CD4-positive, CD25-positive, alpha-beta regulatory T cell (primary cell): Measurements from ENCODE around the gene TTC28. TPM values are rescaled to one million over a fixed set of nuclear protein-coding genes. Genes with fewer than 3 reads are reported as not detected.
"Not testable (repeated sequence)": the region's sequence is repeated elsewhere in the genome, so short reads cannot be mapped to it uniquely, and the experiment has no call there.

Source experiments
- ATAC-seq, 2 donors: fragments of 150-1000 bp; cut with Tn5 transposase; one replicate each; pipeline ENCODE4 v1.10.0; 2021; ENCODE audit warnings: low read depth in 2 of 2, moderate number of reproducible peaks in 2 of 2, moderate library complexity in 1 of 2
- DNase-seq, 3 donors: peaks; one replicate each; pipeline versions ENCODE4 v3.0.0 to v3.0.0-alpha.2; 2012 to 2022; ENCODE audit warnings: mixed read lengths in 1 of 3
- H3K27ac ChIP-seq: one replicate; pipeline ENCODE4 v1.7.0; 2013; ENCODE audit warnings: mild to moderate bottlenecking, low read length; ENCODE audit not compliant: insufficient read depth, poor library complexity, severe bottlenecking
- H3K27me3 ChIP-seq: one replicate; pipeline ENCODE4 v1.7.0; 2013; ENCODE audit warnings: low read length; ENCODE audit not compliant: control insufficient read depth, insufficient read depth
- H3K36me3 ChIP-seq: one replicate; pipeline ENCODE4 v1.7.0; 2013; ENCODE audit warnings: mild to moderate bottlenecking, low read length, moderate library complexity; ENCODE audit not compliant: control insufficient read depth, insufficient read depth
- H3K4me1 ChIP-seq: 2 replicates; pipeline ENCODE4 v1.7.0; 2013; ENCODE audit warnings: mild to moderate bottlenecking, low read length; ENCODE audit not compliant: insufficient read depth, control insufficient read depth, poor library complexity, severe bottlenecking
- H3K4me3 ChIP-seq: one replicate; pipeline ENCODE4 v1.7.0; 2013; ENCODE audit warnings: low read depth, mild to moderate bottlenecking, low read length, moderate library complexity
- H3K9me3 ChIP-seq, 2 experiments: 1 replicate in 1 of 2; 2 replicates in 1 of 2; pipeline ENCODE4 v1.7.0; 2013; ENCODE audit warnings: low read length in 2 of 2, mild to moderate bottlenecking in 1 of 2, moderate library complexity in 1 of 2; ENCODE audit not compliant: control insufficient read depth in 2 of 2
- H3K27ac Mint-ChIP-seq, 3 donors: one replicate each; pipeline ENCODE4 v1.8.0; 2020 to 2022; ENCODE audit warnings: mild to moderate bottlenecking in 3 of 3, mixed read lengths in 3 of 3, moderate library complexity in 2 of 3
- H3K27me3 Mint-ChIP-seq: one replicate; pipeline ENCODE4 v1.8.0; 2022; ENCODE audit warnings: mild to moderate bottlenecking, mixed read lengths
- H3K36me3 Mint-ChIP-seq: one replicate; pipeline ENCODE4 v1.8.0; 2020; ENCODE audit warnings: mixed read lengths
- H3K4me1 Mint-ChIP-seq, 4 donors: one replicate each; pipeline ENCODE4 v1.8.0; 2020 to 2022; ENCODE audit warnings: mixed read lengths in 4 of 4, mild to moderate bottlenecking in 1 of 4
- H3K4me3 Mint-ChIP-seq, 4 donors: one replicate each; pipeline ENCODE4 v1.8.0; 2020 to 2022; ENCODE audit warnings: mild to moderate bottlenecking in 4 of 4, mixed read lengths in 4 of 4, moderate library complexity in 3 of 4
- H3K9me3 Mint-ChIP-seq, 7 donors: one replicate each; pipeline ENCODE4 v1.8.0; 2020 to 2022; ENCODE audit warnings: mixed read lengths in 7 of 7, mild to moderate bottlenecking in 3 of 7, moderate library complexity in 2 of 7
- polyA plus RNA-seq, 4 donors: library from polyadenylated mRNA; unstranded; fragments of 300-500 nt; fragmentation: Illumina TruSeq; gene quantifications; one replicate each; pipeline ENCODE4 v1.2.3, GENCODE V29; 2021
- total RNA-seq: library from RNA; stranded (reverse); gene quantifications from one replicate; pipeline ENCODE4 v1.2.3, GENCODE V29; 2022

Gene TTC28
- total and polyA plus RNA-seq, 5 donors from 2014 or later = 0.02 to 2.7 (median 0.28) TPM; not detected in 1

GRCh38 chr22:28497188-28497587 is 182.5 kb downstream of the TTC28 start:
- H3K27me3 ChIP-seq = peaks cover 13% of the 10 kb centered on the region
- Mint-ChIP-seq H3K36me3 (no peaks in the 10 kb centered on the region), H3K27ac (no peak overlapping the region), H3K4me3 (no peak overlapping the region), H3K4me1 (no peaks in the 10 kb centered on the region), H3K9me3 (no peaks in the 10 kb centered on the region), H3K27me3 (peaks cover 33% of the 10 kb centered on the region)
- no peaks in the 10 kb centered on the region for H3K9me3 ChIP-seq
- H3K4me1 ChIP-seq = no peaks in the 10 kb centered on the region
- no peaks in the 10 kb centered on the region for H3K36me3 ChIP-seq
- H3K27ac ChIP-seq = no peak overlapping the region
- no peak overlapping the region for H3K4me3 ChIP-seq
- no peak for ATAC-seq
- no peak for DNase-seq

DNA sequence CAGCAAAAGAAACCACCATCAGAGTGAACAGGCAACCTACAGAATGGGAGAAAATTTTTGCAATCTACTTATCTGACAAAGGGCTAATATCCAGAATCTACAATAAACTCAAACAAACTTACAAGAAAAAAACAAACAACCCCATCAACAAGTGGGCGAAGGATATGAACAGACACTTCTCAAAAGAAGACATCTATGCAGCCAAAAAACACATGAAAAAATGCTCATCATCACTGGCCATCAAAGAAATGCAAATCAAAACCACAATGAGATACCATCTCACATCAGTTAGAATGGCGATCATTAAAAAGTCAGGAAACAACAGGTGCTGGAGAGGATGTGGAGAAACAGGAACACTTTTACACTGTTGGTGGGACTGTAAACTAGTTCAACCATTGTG is 188.4 kb downstream of the TTC28 start:
- not testable (repeated sequence) for ATAC-seq, DNase-seq, H3K4me3 Mint-ChIP-seq, H3K4me1 ChIP-seq, H3K9me3 ChIP-seq, H3K27me3 ChIP-seq, H3K9me3 Mint-ChIP-seq, H3K36me3 Mint-ChIP-seq, H3K4me1 Mint-ChIP-seq, H3K27ac Mint-ChIP-seq, H3K27ac ChIP-seq, H3K4me3 ChIP-seq, H3K36me3 ChIP-seq
- peaks cover 30% of the 10 kb centered on the region for H3K27me3 Mint-ChIP-seq

- Mint-ChIP-seq H3K27ac (no peak overlapping the region), H3K4me1 (no peaks in the 10 kb centered on the region), H3K9me3 (peaks cover 0 to 2% (median 0%) of the 10 kb centered on the region in 7 donors), H3K27me3 (peaks cover 20% of the 10 kb centered on the region), H3K36me3 (no peaks in the 10 kb centered on the region), H3K4me3 (no peak overlapping the region)
- Histone ChIP-seq H3K9me3 (no peaks in the 10 kb centered on the region), H3K27ac (no peak overlapping the region), H3K4me3 (no peak overlapping the region), H3K27me3 (peaks cover 12% of the 10 kb centered on the region), H3K4me1 (no peaks in the 10 kb centered on the region), H3K36me3 (no peaks in the 10 kb centered on the region)
- ATAC-seq = no peak
- no peak for DNase-seq
These were observed 190.8 kb downstream of the TTC28 start for GRCh38 chr22:28488825-28489224.

DNA sequence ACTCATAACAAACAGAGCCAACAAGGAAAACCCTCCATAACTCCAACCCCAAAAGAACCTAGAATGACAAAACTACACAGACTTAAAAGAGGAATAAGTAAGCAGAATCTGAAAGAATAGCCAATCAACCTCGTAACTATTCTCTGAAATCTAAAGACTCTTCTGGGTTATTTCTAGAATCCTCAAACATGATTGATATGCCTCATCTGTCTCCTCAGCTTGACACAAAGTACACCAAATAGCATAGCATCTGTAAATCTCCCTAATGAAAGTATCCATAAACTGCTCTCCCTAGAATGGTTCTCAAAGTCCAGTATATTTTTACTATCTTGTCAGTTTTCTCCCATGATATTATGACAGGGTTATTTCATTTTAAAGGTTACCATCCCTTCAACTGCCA is 195.0 kb downstream of the TTC28 start:
- Mint-ChIP-seq H3K27me3 (peaks cover 20% of the 10 kb centered on the region), H3K9me3 (peaks cover 0 to 5% (median 0%) of the 10 kb centered on the region in 7 donors), H3K4me1 (no peaks in the 10 kb centered on the region), H3K36me3 (no peaks in the 10 kb centered on the region), H3K27ac (no peak overlapping the region), H3K4me3 (no peak overlapping the region)
- Histone ChIP-seq H3K9me3 (no peaks in the 10 kb centered on the region), H3K27me3 (peaks cover 14% of the 10 kb centered on the region), H3K4me3 (no peak overlapping the region), H3K27ac (no peak overlapping the region), H3K4me1 (no peaks in the 10 kb centered on the region), H3K36me3 (no peaks in the 10 kb centered on the region)
- no peak for DNase-seq
- ATAC-seq = no peak

DNA sequence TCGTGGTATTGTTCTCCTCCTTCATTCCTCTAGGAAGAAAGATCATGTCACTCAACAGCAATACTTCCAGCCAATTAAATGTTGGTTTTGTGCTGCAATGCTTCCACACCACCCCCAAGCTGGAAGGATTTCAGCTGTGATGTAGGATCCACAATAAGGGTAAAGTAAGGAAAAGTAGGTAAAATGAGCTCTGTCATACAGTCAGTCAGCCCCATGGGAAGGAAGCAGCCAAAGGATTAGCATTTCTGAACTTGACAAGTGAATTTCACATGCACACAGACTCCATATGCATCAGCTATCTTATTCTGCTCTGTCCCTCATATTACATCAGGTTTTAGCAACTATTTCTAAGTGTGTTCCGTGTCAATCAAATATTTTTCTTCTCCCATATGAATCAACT is 197.9 kb downstream of the TTC28 start:
- no peak overlapping the region for H3K27ac Mint-ChIP-seq
- Histone ChIP-seq H3K27me3 (peaks cover 12% of the 10 kb centered on the region), H3K4me1 (no peaks in the 10 kb centered on the region), H3K9me3 (no peaks in the 10 kb centered on the region), H3K4me3 (no peak overlapping the region), H3K36me3 (no peaks in the 10 kb centered on the region), H3K27ac (no peak overlapping the region)
- no peak for ATAC-seq
- H3K4me1 Mint-ChIP-seq = no peaks in the 10 kb centered on the region
- no peaks in the 10 kb centered on the region for H3K36me3 Mint-ChIP-seq
- no peak for DNase-seq
- H3K4me3 Mint-ChIP-seq = no peak overlapping the region
- peaks cover 17% of the 10 kb centered on the region for H3K27me3 Mint-ChIP-seq
- peaks cover 0 to 5% (median 2%) of the 10 kb centered on the region in 7 donors for H3K9me3 Mint-ChIP-seq

DNA sequence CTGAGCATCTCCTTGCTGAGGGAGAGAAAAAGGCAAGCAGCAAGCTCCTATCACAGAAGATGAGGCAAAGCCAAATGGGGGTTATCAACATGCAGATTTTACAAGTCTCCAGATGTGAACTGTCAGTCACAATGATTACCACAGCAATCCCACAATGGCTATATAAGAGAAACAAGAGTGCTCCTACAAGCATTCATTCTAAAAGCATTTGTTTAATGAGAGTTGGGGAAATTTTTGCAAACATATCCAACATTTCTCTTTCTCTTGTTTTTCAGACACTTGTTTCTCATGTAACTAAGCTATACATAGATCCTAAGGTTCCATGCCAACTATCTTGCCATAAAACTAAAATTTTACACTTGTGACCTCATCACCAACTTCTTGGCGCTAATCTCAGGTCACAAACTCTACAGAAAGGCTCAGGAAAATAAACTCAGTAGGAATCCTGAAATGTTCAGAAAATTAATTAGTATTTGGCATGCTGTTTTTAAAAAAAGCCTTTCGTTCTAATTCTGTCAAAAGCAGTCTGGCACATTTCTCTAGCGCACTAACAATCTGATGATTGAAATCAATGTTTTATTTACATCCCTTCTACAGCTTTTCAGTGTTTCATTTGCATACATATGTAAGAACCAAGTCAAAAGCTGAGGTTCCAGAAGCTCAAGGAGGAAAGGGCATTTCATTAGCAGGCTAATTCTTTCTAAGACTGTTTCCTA is 199.5 kb downstream of the TTC28 start:
- H3K4me1 Mint-ChIP-seq = no peaks in the 10 kb centered on the region
- H3K27me3 Mint-ChIP-seq = peaks cover 17% of the 10 kb centered on the region
- ATAC-seq = no peak

GRCh38 chr22:28478564-28478963 is 201.1 kb downstream of the TTC28 start:
- H3K9me3 ChIP-seq = no peaks in the 10 kb centered on the region
- no peak for DNase-seq
- no peaks in the 10 kb centered on the region for H3K36me3 ChIP-seq
- no peak overlapping the region for H3K27ac ChIP-seq
- peaks cover 26% of the 10 kb centered on the region for H3K27me3 Mint-ChIP-seq
- peaks cover 0 to 5% (median 2%) of the 10 kb centered on the region in 7 donors for H3K9me3 Mint-ChIP-seq
- peaks cover 3% of the 10 kb centered on the region for H3K27me3 ChIP-seq
- H3K4me3 Mint-ChIP-seq = no peak overlapping the region
- no peaks in the 10 kb centered on the region for H3K4me1 ChIP-seq
- no peak overlapping the region for H3K27ac Mint-ChIP-seq
- no peak overlapping the region for H3K4me3 ChIP-seq
- H3K4me1 Mint-ChIP-seq = no peaks in the 10 kb centered on the region
- no peak for ATAC-seq
- H3K36me3 Mint-ChIP-seq = no peaks in the 10 kb centered on the region

More for the DNA sequence above, 199.5 kb downstream of the TTC28 start:
- Histone ChIP-seq H3K9me3 (no peaks in the 10 kb centered on the region), H3K4me1 (no peaks in the 10 kb centered on the region), H3K36me3 (no peaks in the 10 kb centered on the region), H3K27ac (no peak overlapping the region), H3K4me3 (no peak overlapping the region), H3K27me3 (peaks cover 9% of the 10 kb centered on the region)
- Mint-ChIP-seq H3K9me3 (peaks cover 0 to 5% (median 2%) of the 10 kb centered on the region in 7 donors), H3K4me3 (no peak overlapping the region), H3K36me3 (no peaks in the 10 kb centered on the region), H3K27ac (no peak overlapping the region)
- DNase-seq = no peak

DNA sequence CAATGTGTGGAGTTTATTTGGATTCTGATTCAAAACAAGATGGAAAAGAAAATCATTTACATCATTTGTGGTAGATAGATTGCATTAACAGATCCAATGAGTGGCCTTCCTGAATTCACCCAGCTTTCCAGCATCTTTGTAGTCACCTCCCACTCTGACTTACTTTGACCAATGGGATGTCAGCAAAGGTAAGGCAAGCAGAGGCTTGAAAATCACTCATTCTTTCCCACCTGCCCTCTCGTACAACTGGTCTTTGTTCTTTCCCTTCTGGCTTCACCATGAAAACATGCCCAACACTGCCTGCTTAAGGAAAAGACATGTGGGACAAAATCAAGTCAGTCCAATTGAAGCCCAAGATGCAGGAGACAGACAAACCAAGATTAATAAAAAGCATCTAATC is 202.1 kb downstream of the TTC28 start:
- Mint-ChIP-seq H3K4me3 (no peak overlapping the region), H3K27me3 (peaks cover 24% of the 10 kb centered on the region), H3K9me3 (peaks cover 0 to 5% (median 2%) of the 10 kb centered on the region in 7 donors), H3K27ac (no peak overlapping the region), H3K36me3 (no peaks in the 10 kb centered on the region), H3K4me1 (no peaks in the 10 kb centered on the region)
- no peak for DNase-seq
- no peak for ATAC-seq
- no peaks in the 10 kb centered on the region for H3K36me3 ChIP-seq
- no peaks in the 10 kb centered on the region for H3K4me1 ChIP-seq
- no peak overlapping the region for H3K4me3 ChIP-seq
- H3K9me3 ChIP-seq = no peaks in the 10 kb centered on the region
- H3K27ac ChIP-seq = no peak overlapping the region
- H3K27me3 ChIP-seq = peaks cover 3% of the 10 kb centered on the region
